Lower leg skin (tissue), 3 donors: ENCODE measurements around the gene NPM3.

Experiments
- CTCF ChIP-seq, 3 donors: fragments of 450-650 bp; IDR thresholded peaks; one replicate each; pipeline ENCODE4 v1.5.1; 2016; ENCODE audit warnings: antibody characterized with exemption in 3 of 3, mild to moderate bottlenecking in 3 of 3, moderate library complexity in 2 of 3
- POLR2A ChIP-seq, 2 donors: fragments of 450-650 bp; IDR thresholded peaks; one replicate each; pipeline ENCODE4 v1.6.1; 2016 to 2017; ENCODE audit warnings: antibody characterized with exemption in 2 of 2, mild to moderate bottlenecking in 1 of 2, moderate library complexity in 1 of 2

GRCh38 chr10:101749047-101750016, 33.9 kb downstream of the NPM3 start:
- TF ChIP-seq CTCF (IDR thresholded peaks at IDR 0.05), result no peak
- TF ChIP-seq POLR2A (IDR thresholded peaks at IDR 0.05), result no peak
